ENCODE data around the gene BACE2.

GRCh38 chr21:41197582-41197981 is 29.6 kb downstream of the BACE2 start:
- no peak for TF ChIP-seq GABPA (IDR thresholded peaks at IDR 0.05; ENCODE audit: low read depth)
- TF ChIP-seq CTCF (IDR thresholded peaks at IDR 0.05; ENCODE audit: insufficient read depth, low read length) = no peak
- no peak for TF ChIP-seq POLR2AphosphoS5 (IDR thresholded peaks at IDR 0.05; ENCODE audit: low read depth)
